ENCODE data around the gene SLC35F4. TPM values are rescaled to one million over a fixed set of nuclear protein-coding genes. Genes with fewer than 3 reads are reported as not detected.

Gene SLC35F4
- total RNA-seq, 4 donors from 2014 or later, result 1.5 to 4.0 (median 1.6) TPM

DNA sequence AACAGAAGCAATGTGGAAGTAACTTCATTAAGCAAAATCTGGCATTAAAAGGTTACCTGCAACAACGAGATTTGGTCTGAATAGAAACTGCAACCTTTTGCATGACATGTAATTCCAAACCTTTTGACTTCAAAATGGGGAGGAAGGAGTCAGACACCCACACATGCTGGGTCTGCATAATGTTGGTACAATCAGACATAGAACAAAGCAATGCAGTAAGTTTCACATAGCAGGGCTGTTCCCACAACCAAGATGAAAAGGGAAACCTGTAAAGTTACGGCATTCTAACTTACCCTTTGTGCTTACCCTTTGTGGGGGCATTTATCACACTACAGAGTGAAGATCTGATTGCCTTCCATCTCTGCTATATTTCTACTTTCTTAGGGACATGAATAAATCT is 10.1 kb upstream of the SLC35F4 start:
- Histone ChIP-seq H3K4me1 (peaks cover 14 to 15% of the 10 kb centered on the region in 2 donors), H3K27me3 (no peaks in the 10 kb centered on the region), H3K27ac (no peak overlapping the region), H3K9me3 (no peaks in the 10 kb centered on the region), H3K4me3 (replicated peaks in 1 of 3) (no peak overlapping the region), H3K36me3 (no peaks in the 10 kb centered on the region)
- 82 to 84% methylated on average over 2 of the region's 2 CpGs for WGBS, 2 donors
- TF ChIP-seq, protein P1, sequence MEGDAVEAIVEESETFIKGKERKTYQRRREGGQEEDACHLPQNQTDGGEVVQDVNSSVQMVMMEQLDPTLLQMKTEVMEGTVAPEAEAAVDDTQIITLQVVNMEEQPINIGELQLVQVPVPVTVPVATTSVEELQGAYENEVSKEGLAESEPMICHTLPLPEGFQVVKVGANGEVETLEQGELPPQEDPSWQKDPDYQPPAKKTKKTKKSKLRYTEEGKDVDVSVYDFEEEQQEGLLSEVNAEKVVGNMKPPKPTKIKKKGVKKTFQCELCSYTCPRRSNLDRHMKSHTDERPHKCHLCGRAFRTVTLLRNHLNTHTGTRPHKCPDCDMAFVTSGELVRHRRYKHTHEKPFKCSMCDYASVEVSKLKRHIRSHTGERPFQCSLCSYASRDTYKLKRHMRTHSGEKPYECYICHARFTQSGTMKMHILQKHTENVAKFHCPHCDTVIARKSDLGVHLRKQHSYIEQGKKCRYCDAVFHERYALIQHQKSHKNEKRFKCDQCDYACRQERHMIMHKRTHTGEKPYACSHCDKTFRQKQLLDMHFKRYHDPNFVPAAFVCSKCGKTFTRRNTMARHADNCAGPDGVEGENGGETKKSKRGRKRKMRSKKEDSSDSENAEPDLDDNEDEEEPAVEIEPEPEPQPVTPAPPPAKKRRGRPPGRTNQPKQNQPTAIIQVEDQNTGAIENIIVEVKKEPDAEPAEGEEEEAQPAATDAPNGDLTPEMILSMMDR (IDR thresholded peaks at IDR 0.05), result no peak
- TF ChIP-seq POLR2A (IDR thresholded peaks at IDR 0.05), result no peak
- DNase-seq, result no peak
- intact Hi-C loops (cut with DNase I), result loop anchor here (10.0 kb wide), 1 partner anchor 191 kb away; no protein-coding TSS in a partner anchor

DNA sequence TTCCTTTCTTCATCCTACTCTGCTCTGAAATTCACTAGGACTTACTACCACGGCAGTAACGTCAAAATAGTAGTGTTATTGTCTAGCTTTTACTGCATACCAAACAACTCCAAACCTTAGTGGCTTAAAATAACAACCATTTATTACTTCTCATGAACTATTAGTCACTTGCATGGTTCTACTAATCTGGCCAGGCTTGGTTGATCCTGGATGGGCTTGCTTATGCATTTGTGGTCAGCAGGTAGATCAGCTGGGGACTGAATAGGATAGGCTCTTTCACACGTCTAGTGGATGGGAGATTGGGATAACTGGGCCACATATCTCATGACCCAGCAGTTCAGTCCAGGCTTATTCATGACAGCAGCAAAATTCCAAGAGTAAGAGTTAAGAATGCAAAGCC is 9.4 kb upstream of the SLC35F4 start:
- Histone ChIP-seq H3K36me3 (no peaks in the 10 kb centered on the region), H3K4me3 (replicated peaks in 1 of 3) (no peak overlapping the region), H3K27me3 (no peaks in the 10 kb centered on the region), H3K9me3 (no peaks in the 10 kb centered on the region), H3K27ac (no peak overlapping the region), H3K4me1 (peaks cover 19 to 22% of the 10 kb centered on the region in 2 donors)
- WGBS, 2 donors, result 79 to 82% methylated on average over 3 of the region's 3 CpGs
- DNase-seq, result no peak
- intact Hi-C loops (cut with DNase I), result loop anchor here (10.0 kb wide), 1 partner anchor 190 kb away; no protein-coding TSS in a partner anchor
- TF ChIP-seq POLR2A (IDR thresholded peaks at IDR 0.05), result no peak
- TF ChIP-seq, protein P1 (IDR thresholded peaks at IDR 0.05), result no peak

DNA sequence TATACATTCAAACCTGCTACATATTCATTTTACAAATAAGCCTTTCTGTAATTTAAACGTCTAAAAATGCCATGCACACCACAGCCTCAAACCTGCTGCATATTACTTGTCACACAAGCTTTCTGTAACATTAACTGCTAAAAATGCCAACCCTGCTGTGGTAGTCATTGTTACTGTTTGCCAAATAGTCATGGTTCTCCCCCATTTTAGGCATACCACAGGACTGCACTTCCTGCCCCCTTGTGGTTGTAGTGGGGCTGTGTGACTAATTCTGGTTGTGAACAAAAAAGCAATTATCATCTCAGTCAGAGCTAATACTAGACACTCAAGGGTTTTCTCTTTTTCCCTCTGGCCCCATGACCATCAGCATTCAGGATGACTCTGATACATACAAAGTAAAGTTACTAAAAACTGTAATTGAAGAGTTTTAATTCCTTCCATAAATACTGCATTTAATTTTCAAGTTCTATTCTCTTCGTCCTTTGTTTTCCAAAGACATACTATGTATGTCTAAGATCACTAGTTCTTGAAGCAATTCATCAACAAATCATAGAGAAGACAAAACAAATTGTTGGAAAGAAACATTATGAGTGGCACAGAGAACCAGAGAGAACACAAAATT is 5.7 kb upstream of the SLC35F4 start:
- peaks cover 29 to 30% of the 10 kb centered on the region in 2 donors for H3K4me1 ChIP-seq
- 57 to 65% methylated on average over 2 of the region's 2 CpGs for WGBS, 2 donors
- no peak overlapping the region for H3K4me3 ChIP-seq (replicated peaks in 1 of 3)
- no peaks in the 10 kb centered on the region for H3K27me3 ChIP-seq
- TF ChIP-seq POLR2A (IDR thresholded peaks at IDR 0.05), result no peak
- TF ChIP-seq, protein P1 (IDR thresholded peaks at IDR 0.05), result peak in 4 of 6 experiments; percentile 35 to 68 (median 62)
- H3K9me3 ChIP-seq, result no peaks in the 10 kb centered on the region
- no peak overlapping the region for H3K27ac ChIP-seq
- DNase-seq, result peak; percentile 34 to 58
- intact Hi-C loops (cut with DNase I), result loop anchor here (10.0 kb wide), 1 partner anchor 187 kb away; no protein-coding TSS in a partner anchor
- H3K36me3 ChIP-seq, result no peaks in the 10 kb centered on the region

DNA sequence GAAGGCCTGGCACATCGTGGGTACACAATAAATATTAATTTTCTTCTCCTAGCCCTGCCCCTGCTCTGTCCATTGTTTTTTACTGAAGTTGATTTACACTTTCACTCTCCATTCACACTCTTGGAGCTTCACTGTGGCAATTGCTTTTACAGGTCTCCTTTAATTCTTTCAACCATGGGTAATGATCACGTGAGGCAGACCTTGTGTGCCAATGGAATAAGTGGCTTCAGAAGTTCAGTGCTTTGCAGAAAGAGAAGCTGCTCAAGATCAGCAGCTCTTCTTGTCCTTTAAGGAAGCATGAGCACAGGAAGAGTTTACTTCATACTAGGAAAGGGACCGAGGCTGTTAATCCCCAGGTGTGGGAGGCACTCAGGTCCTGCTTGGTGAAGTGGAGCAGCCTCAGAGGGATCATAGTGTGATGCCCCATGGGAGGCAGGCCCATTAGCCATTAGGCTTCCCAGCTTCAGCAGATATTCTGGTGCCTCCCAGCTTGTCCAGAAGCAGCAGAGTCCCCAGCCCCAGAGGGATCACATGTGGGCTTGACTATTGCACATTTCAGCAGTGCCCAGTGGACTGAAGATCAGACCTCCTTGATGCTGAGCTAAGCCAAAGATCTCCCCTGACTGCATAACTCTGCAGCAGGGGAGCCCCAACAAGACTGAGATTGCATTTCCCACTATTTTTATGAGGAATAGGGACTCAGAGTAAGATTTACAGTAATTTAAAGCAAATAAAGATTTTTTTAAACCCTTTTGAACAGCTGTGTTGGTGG is 5.0 kb upstream of the SLC35F4 start:
- DNase-seq, result peak; percentile 54 to 57
- Histone ChIP-seq H3K36me3 (no peaks in the 10 kb centered on the region), H3K27me3 (no peaks in the 10 kb centered on the region), H3K27ac (peak overlapping the region in 1 of 3 donors; percentile 7), H3K4me3 (replicated peaks in 1 of 3) (no peak overlapping the region), H3K9me3 (no peaks in the 10 kb centered on the region), H3K4me1 (peaks cover 30 to 35% of the 10 kb centered on the region in 2 donors)
- 36% methylated on average over 3 of the region's 3 CpGs for WGBS, 2 donors
- intact Hi-C loops (cut with DNase I), result loop anchor here (10.0 kb wide), 1 partner anchor 186 kb away; no protein-coding TSS in a partner anchor
- TF ChIP-seq, protein P1 (IDR thresholded peaks at IDR 0.05), result no peak
- no peak for TF ChIP-seq POLR2A (IDR thresholded peaks at IDR 0.05)

DNA sequence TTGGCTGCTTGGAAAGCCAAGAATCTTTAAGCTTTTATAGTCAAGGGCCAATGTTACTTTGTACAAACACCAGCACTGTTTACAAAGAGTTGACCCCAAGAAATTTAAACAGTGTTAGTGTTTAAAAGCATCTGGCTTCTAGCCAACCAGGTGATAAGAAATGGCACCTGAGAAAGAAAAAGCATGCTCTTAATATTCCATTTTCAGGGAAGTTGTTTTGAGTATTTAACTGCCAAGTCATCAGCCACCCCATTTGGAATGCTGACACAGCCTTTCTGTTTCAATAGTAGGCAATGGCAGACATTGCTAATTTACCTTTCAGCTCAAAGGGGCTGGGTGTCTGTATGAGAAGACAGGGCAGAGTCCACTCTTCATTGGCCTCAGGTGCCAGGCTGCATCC is 3.7 kb upstream of the SLC35F4 start:
- H3K4me3 ChIP-seq (replicated peaks in 1 of 3), result no peak overlapping the region
- intact Hi-C loops (cut with DNase I), result loop anchor here (10.0 kb wide), 1 partner anchor 185 kb away; no protein-coding TSS in a partner anchor
- peaks cover 29 to 45% of the 10 kb centered on the region in 2 donors for H3K4me1 ChIP-seq
- H3K27ac ChIP-seq, result peak overlapping the region; percentile 17 to 52 (median 22)
- no peaks in the 10 kb centered on the region for H3K36me3 ChIP-seq
- TF ChIP-seq, protein P1 (IDR thresholded peaks at IDR 0.05), result no peak
- TF ChIP-seq POLR2A (IDR thresholded peaks at IDR 0.05), result no peak
- H3K27me3 ChIP-seq, result no peaks in the 10 kb centered on the region
- H3K9me3 ChIP-seq, result no peaks in the 10 kb centered on the region
- peak; percentile 7 to 14 for DNase-seq

Data from thyroid gland (tissue), 4 donors.